ENCODE data around the gene CHID1.

GRCh38 chr11:819943-820649, 90.5 kb downstream of the CHID1 start:
- TF ChIP-seq CTCF (IDR thresholded peaks at IDR 0.05; ENCODE audit: low read depth, low read length, poor library complexity, severe bottlenecking), result no peak
- no peak for TF ChIP-seq EZH2phosphoT487 (IDR thresholded peaks at IDR 0.05; ENCODE audit: borderline replicate concordance, low read length)
